PC-3 (cell line): ENCODE data around the gene APCDD1. TPM values are rescaled to one million over a fixed set of nuclear protein-coding genes. Genes with fewer than 3 reads are reported as not detected.

Experiments used
- ATAC-seq: fragments of 200-7000 bp; cut with Tn5 transposase; 2 replicates; pipeline ENCODE4 v1.9.1; 2020; ENCODE audit warnings: mild to moderate bottlenecking, moderate library complexity
- BruUV-seq: library from RNA; stranded (reverse); fragments of 400-500 nt; replicated peaks from 2 replicates; lab custom pipeline; 2021; lab: Mats Ljungman, UMichigan
- CTCF ChIA-PET: fragments of 300-600 bp; sonication (Branson Sonifier 250); formaldehyde crosslinking; loops from one replicate; lab custom pipeline; 2022; ENCODE audit warnings: antibody characterized with exemption; lab: Charles Lee
- POLR2A ChIA-PET: fragments of 300-600 bp; sonication (Branson Sonifier 250); formaldehyde crosslinking; loops from one replicate; lab custom pipeline; 2022; ENCODE audit warnings: antibody characterized with exemption; ENCODE audit not compliant: unreplicated experiment; lab: Charles Lee
- DNase-seq: peaks from one replicate; pipeline ENCODE4 v3.0.0-alpha.2; 2015
- H2AFZ ChIP-seq: fragments of 300-600 bp; sonication (generic); 2 replicates; pipeline ENCODE4 v1.6.0; 2016; ENCODE audit warnings: antibody characterized with exemption, low read length
- H3F3A ChIP-seq: fragments of 300-600 bp; sonication (generic); one replicate; pipeline ENCODE4 v1.6.0; 2017; ENCODE audit warnings: antibody characterized with exemption, low read length, control low read depth, mild to moderate bottlenecking; ENCODE audit not compliant: unreplicated experiment
- H3K27ac ChIP-seq: fragments of 300-600 bp; sonication (generic); 2 replicates; pipeline ENCODE4 v1.5.1; 2016; ENCODE audit warnings: mild to moderate bottlenecking, low read length
- H3K27me3 ChIP-seq: fragments of 300-600 bp; sonication (generic); 2 replicates; pipeline ENCODE4 v1.6.1; 2016; ENCODE audit warnings: low read length, mixed read lengths
- H3K36me3 ChIP-seq: fragments of 300-600 bp; sonication (generic); 2 replicates; pipeline ENCODE4 v1.6.1; 2016; ENCODE audit warnings: low read depth, mixed run types, low read length, mixed read lengths
- H3K4me1 ChIP-seq: fragments of 300-600 bp; sonication (generic); 2 replicates; pipeline ENCODE4 v1.5.1; 2016; ENCODE audit warnings: low read length; ENCODE audit not compliant: insufficient read depth
- H3K4me2 ChIP-seq: fragments of 300-600 bp; sonication (generic); 2 replicates; pipeline ENCODE4 v1.6.0; 2016; ENCODE audit warnings: low read length
- H3K4me3 ChIP-seq: fragments of 300-600 bp; sonication (generic); 2 replicates; pipeline ENCODE4 v1.5.1; 2016; ENCODE audit warnings: mild to moderate bottlenecking, low read length, mixed read lengths
- H3K79me2 ChIP-seq: fragments of 300-600 bp; sonication (generic); 2 replicates; pipeline ENCODE4 v1.6.1; 2017; ENCODE audit warnings: low read length, mixed read lengths
- H3K9ac ChIP-seq: fragments of 300-600 bp; sonication (generic); 2 replicates; pipeline ENCODE4 v1.6.0; 2016; ENCODE audit warnings: mild to moderate bottlenecking, low read length
- H3K9me2 ChIP-seq: fragments of 300-600 bp; sonication (generic); replicated peaks from 2 replicates; pipeline ENCODE4 v1.6.1; 2016; ENCODE audit warnings: mixed run types, low read length, mixed read lengths
- H3K9me3 ChIP-seq: fragments of 300-600 bp; sonication (generic); 2 replicates; pipeline ENCODE4 v1.6.1; 2016; ENCODE audit warnings: low read length, mixed read lengths
- H4K20me1 ChIP-seq: fragments of 300-600 bp; sonication (generic); 2 replicates; pipeline ENCODE4 v1.6.1; 2016; ENCODE audit warnings: low read length, mixed read lengths
- CTCF ChIP-seq: fragments of 300-600 bp; sonication (generic); conservative IDR thresholded peaks from 2 replicates; pipeline ENCODE4 v1.5.1; 2017; ENCODE audit warnings: antibody characterized with exemption, low read depth, mild to moderate bottlenecking, low read length
- EZH2 ChIP-seq: fragments of 300-600 bp; sonication (generic); IDR thresholded peaks from one replicate; pipeline ENCODE4 v1.6.1; 2017; ENCODE audit warnings: antibody characterized with exemption, mild to moderate bottlenecking, low read length; ENCODE audit not compliant: unreplicated experiment
- EZH2phosphoT487 ChIP-seq: fragments of 300-600 bp; sonication (generic); IDR thresholded peaks from 2 replicates; pipeline ENCODE4 v1.6.1; 2018; ENCODE audit warnings: mild to moderate bottlenecking, antibody characterized with exemption, low read length, borderline replicate concordance
- intact Hi-C: fragments of 100-400 bp; cut with micrococcal nuclease; formaldehyde crosslinking; loops from 2 replicates; pipeline ENCODE4 v1.9.0; 2023
- total RNA-seq: library from RNA; depleted of rRNA; stranded (reverse); fragments of >200 nt; gene quantifications from 2 replicates; pipeline ENCODE4 v1.2.3, GENCODE V29; 2014

The APCDD1 gene
- total RNA-seq, 1 experiment from 2014 or later: not detected

GRCh38 chr18:10420561-10421352 is 33.7 kb upstream of the APCDD1 start:
- CTCF ChIA-PET: no interaction called here
- H3K9ac ChIP-seq: no peak overlapping the region
- no peak overlapping the region for H3K4me2 ChIP-seq
- BruUV-seq: no TSS peak
- intact Hi-C loops: no loop called here
- H3K27me3 ChIP-seq: peaks cover 33% of the 10 kb centered on the region
- H3K9me2 ChIP-seq: no peaks in the 10 kb centered on the region
- H2AFZ ChIP-seq: no peak overlapping the region
- no peaks in the 10 kb centered on the region for H4K20me1 ChIP-seq
- H3K4me3 ChIP-seq: no peak overlapping the region
- DNase-seq: no peak
- TF ChIP-seq EZH2phosphoT487: no peak
- TF ChIP-seq EZH2: no peak
- TF ChIP-seq CTCF: no peak
- H3K36me3 ChIP-seq: no peaks in the 10 kb centered on the region
- ATAC-seq: no peak
- no peaks in the 10 kb centered on the region for H3K4me1 ChIP-seq
- POLR2A ChIA-PET: no interaction called here
- H3F3A ChIP-seq: no peaks in the 10 kb centered on the region
- no peaks in the 10 kb centered on the region for H3K79me2 ChIP-seq
- H3K27ac ChIP-seq: no peak overlapping the region
- H3K9me3 ChIP-seq: no peaks in the 10 kb centered on the region

GRCh38 chr18:10421859-10422258 is 32.6 kb upstream of the APCDD1 start:
- CTCF ChIA-PET: no interaction called here
- BruUV-seq: no TSS peak
- no peak for DNase-seq
- H3K9ac ChIP-seq: no peak overlapping the region
- H3F3A ChIP-seq: no peaks in the 10 kb centered on the region
- no peak overlapping the region for H3K4me3 ChIP-seq
- H3K79me2 ChIP-seq: no peaks in the 10 kb centered on the region
- no peaks in the 10 kb centered on the region for H3K9me2 ChIP-seq
- POLR2A ChIA-PET: no interaction called here
- intact Hi-C loops: no loop called here
- no peaks in the 10 kb centered on the region for H4K20me1 ChIP-seq
- no peaks in the 10 kb centered on the region for H3K9me3 ChIP-seq
- H3K4me1 ChIP-seq: no peaks in the 10 kb centered on the region
- H3K27me3 ChIP-seq: peaks cover 33% of the 10 kb centered on the region
- no peak overlapping the region for H3K27ac ChIP-seq
- H2AFZ ChIP-seq: no peak overlapping the region
- no peak for TF ChIP-seq EZH2phosphoT487
- TF ChIP-seq CTCF: no peak
- no peak for TF ChIP-seq EZH2
- no peak for ATAC-seq
- no peak overlapping the region for H3K4me2 ChIP-seq
- no peaks in the 10 kb centered on the region for H3K36me3 ChIP-seq

- ATAC-seq: no peak
- Histone ChIP-seq H3F3A (no peaks in the 10 kb centered on the region), H3K79me2 (no peaks in the 10 kb centered on the region), H3K4me3 (no peak overlapping the region), H3K9me3 (no peaks in the 10 kb centered on the region), H3K9ac (no peak overlapping the region), H3K27me3 (peaks cover 30% of the 10 kb centered on the region), H3K4me1 (no peaks in the 10 kb centered on the region), H3K36me3 (no peaks in the 10 kb centered on the region), H3K4me2 (no peak overlapping the region), H3K9me2 (no peaks in the 10 kb centered on the region), H3K27ac (no peak overlapping the region), H4K20me1 (no peaks in the 10 kb centered on the region), H2AFZ (no peak overlapping the region)
- DNase-seq: no peak
- intact Hi-C loops: no loop called here
- no TSS peak for BruUV-seq
- TF ChIP-seq EZH2: no peak
- no peak for TF ChIP-seq CTCF
- TF ChIP-seq EZH2phosphoT487: no peak
- ChIA-PET CTCF (no interaction called here), POLR2A (no interaction called here)
Observed at GRCh38 chr18:10422731-10423130, 31.7 kb upstream of the APCDD1 start.
